Brain microvascular endothelial cell (primary cell): Measurements from ENCODE around the gene C9orf50.

Experiments
- DNase-seq: peaks from one replicate; pipeline ENCODE4 v3.0.0-alpha.2; 2020
- H3K27ac ChIP-seq: fragments of 250-450 bp; sonication (Bioruptor Pico); 2 replicates; pipeline ENCODE4 v1.5.1; 2020; ENCODE audit warnings: mild to moderate bottlenecking, moderate library complexity
- H3K27me3 ChIP-seq: fragments of 250-450 bp; sonication (Bioruptor Pico); replicated peaks from 2 replicates; pipeline ENCODE4 v1.5.1; 2020; ENCODE audit warnings: mild to moderate bottlenecking
- H3K36me3 ChIP-seq: fragments of 250-450 bp; sonication (Bioruptor Pico); replicated peaks from 2 replicates; pipeline ENCODE4 v1.5.1; 2020; ENCODE audit warnings: mild to moderate bottlenecking
- H3K4me3 ChIP-seq: 2 replicates; pipeline ENCODE4 v1.5.1; 2011; ENCODE audit warnings: low read depth, mild to moderate bottlenecking, control low read depth, low read length, moderate library complexity
- in situ Hi-C: cut with HindIII; loops from 2 replicates; pipeline ENCODE4 v1.10.0; 2017; ENCODE audit warnings: low sequenced_read_pairs, low pct_ligation_motif_present
- TF ChIP-seq, protein P1 (sequence below): IDR thresholded peaks from 2 replicates; pipeline ENCODE4 v1.5.1; 2011; ENCODE audit warnings: low read depth, mild to moderate bottlenecking, moderate library complexity, low read length, control low read depth, inconsistent platforms; ENCODE audit errors: missing control alignments

Gene C9orf50

DNA sequence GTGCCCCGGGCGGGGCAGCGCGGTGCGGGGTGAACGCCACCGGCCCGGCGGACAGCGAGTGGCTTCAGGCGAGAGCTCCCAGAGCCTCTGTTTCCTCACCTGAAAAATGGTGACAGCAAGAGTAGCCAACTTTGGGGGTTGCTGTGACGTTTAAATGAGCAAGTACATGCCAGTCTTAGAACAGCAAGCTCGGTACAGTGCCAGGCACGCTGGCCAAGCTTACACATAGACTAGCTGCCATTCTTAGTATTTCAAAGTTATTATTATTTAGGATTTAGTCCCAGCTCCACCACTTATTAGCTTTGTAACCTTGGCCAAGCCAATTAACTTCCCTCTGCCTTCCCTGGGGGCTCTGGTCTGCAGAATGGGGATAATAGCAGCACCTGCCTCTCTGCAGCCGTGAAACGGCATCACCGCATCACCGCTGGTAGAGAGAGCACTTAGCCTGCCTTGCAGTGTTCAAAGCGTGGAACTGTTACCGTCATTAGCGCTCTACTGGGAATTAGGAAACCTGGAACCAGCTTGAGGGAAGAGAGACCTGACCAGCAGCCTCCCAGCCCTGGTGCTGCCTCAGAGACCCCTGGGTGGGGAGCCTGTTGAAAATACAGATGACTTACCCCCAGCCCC, at the start of gene C9orf50:
C9orf50 (minus strand) TSS at position 433 of the 627 bp plus-strand sequence. CDS start 527 bp downstream, outside the sequence.
- in situ Hi-C loops, result loop anchor here (10.0 to 25.0 kb wide), 2 partner anchors 283 to 486 kb away; no protein-coding TSS in a partner anchor
- H3K36me3 ChIP-seq, result no peaks in the 10 kb centered on the region

GRCh38 chr9:129669946-129670345, 49.0 kb upstream of the C9orf50 start:
- peak; percentile 8 for DNase-seq
- H3K36me3 ChIP-seq, result no peaks in the 10 kb centered on the region
- peaks cover 5% of the 10 kb centered on the region for H3K27me3 ChIP-seq
- TF ChIP-seq, protein P1, sequence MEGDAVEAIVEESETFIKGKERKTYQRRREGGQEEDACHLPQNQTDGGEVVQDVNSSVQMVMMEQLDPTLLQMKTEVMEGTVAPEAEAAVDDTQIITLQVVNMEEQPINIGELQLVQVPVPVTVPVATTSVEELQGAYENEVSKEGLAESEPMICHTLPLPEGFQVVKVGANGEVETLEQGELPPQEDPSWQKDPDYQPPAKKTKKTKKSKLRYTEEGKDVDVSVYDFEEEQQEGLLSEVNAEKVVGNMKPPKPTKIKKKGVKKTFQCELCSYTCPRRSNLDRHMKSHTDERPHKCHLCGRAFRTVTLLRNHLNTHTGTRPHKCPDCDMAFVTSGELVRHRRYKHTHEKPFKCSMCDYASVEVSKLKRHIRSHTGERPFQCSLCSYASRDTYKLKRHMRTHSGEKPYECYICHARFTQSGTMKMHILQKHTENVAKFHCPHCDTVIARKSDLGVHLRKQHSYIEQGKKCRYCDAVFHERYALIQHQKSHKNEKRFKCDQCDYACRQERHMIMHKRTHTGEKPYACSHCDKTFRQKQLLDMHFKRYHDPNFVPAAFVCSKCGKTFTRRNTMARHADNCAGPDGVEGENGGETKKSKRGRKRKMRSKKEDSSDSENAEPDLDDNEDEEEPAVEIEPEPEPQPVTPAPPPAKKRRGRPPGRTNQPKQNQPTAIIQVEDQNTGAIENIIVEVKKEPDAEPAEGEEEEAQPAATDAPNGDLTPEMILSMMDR, result no peak
- H3K27ac ChIP-seq, result no peak overlapping the region
- H3K4me3 ChIP-seq, result no peak overlapping the region
- in situ Hi-C loops, result no loop called here

More for the DNA sequence above, at the start of gene C9orf50:
- Histone ChIP-seq H3K27ac (no peak within 1 kb of the TSS), H3K27me3 (no peaks in the 10 kb centered on the region), H3K4me3 (peak within 1 kb of the TSS; percentile 51)
- TF ChIP-seq, protein P1, result no peak
- no peak for DNase-seq

DNA sequence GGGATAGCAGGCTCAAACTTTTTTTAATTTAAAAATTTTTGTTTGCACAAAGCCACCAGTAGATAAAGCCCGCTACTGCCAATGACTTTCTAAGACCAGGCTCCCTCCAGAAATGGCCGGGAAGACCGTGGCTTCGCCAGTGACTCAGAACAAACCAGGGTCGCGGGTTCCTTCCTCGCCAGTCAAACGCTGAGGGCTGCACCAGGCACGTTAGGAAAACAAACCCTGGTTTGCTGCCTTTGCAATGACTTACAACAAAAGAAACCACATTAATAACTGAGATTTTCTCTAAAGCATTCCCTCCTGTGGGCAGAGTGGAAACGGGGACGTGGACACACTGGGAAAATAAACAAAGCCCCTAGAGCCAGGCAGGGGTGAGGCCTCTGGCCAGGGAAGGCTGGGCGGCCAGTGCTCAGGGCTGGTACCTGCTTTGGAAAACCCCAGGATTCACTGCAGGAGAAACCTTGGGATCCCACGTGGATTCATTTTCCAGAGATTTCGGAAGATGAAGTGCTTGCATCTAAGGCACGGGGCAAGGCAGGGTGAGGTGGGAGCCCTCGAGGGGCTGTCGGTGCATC, 48.3 kb upstream of the C9orf50 start:
- in situ Hi-C loops, result no loop called here
- Histone ChIP-seq H3K36me3 (no peaks in the 10 kb centered on the region), H3K27ac (no peak overlapping the region), H3K27me3 (peaks cover 4% of the 10 kb centered on the region), H3K4me3 (no peak overlapping the region)
- peak; percentile 69 for DNase-seq
- TF ChIP-seq, protein P1, result no peak

GRCh38 chr9:129667850-129668249, 46.9 kb upstream of the C9orf50 start:
- Histone ChIP-seq H3K4me3 (no peak overlapping the region), H3K36me3 (no peaks in the 10 kb centered on the region), H3K27ac (no peak overlapping the region), H3K27me3 (peaks cover 4% of the 10 kb centered on the region)
- in situ Hi-C loops, result no loop called here
- TF ChIP-seq, protein P1, result no peak
- no peak for DNase-seq

DNA sequence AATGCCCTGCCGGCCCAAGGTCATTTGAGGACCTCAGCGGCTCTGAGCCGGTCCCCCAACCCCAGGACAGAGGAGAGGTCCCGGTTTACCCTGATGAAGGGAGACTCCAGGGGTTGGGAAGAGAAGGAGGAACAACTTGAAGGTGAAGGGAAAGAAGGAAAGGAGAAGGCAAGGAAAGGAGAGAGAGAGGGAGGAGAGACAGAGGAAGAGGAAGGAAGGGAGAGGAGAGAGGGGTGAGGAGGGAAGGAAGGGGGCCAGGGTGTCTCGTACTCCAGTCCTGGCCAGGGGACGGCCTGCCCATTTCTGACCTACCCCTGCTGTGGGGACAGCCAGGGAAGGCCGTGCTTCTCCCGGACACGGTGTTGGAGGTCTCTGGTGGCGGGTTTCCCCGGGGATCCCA, 46.5 kb upstream of the C9orf50 start:
- Histone ChIP-seq H3K36me3 (no peaks in the 10 kb centered on the region), H3K27me3 (peaks cover 4% of the 10 kb centered on the region), H3K4me3 (no peak overlapping the region), H3K27ac (no peak overlapping the region)
- in situ Hi-C loops, result no loop called here
- TF ChIP-seq, protein P1, result no peak
- DNase-seq, result no peak
